CD8-positive, alpha-beta memory T cell (primary cell): ENCODE measurements around the gene SLC35G1. TPM values are rescaled to one million over a fixed set of nuclear protein-coding genes. Genes with fewer than 3 reads are reported as not detected.

Experiments
- CTCF ChIA-PET: fragments of 350-600 bp; sonication (Branson Sonifier 250); formaldehyde crosslinking; loops from one replicate; lab custom pipeline; 2021; ENCODE audit warnings: antibody characterized with exemption; lab: Charles Lee
- POLR2A ChIA-PET: fragments of 350-600 bp; sonication (Branson Sonifier 250); formaldehyde crosslinking; loops from one replicate; lab custom pipeline; 2021; ENCODE audit warnings: antibody characterized with exemption; lab: Charles Lee
- DNase-seq, 5 donors: peaks; one replicate each; pipeline versions ENCODE4 v3.0.0 to v3.0.0-alpha.2; 2020 to 2022; ENCODE audit warnings: mixed read lengths in 1 of 5
- H3K27ac ChIP-seq: one replicate; pipeline ENCODE4 v1.7.0; 2013; ENCODE audit warnings: low read depth, mild to moderate bottlenecking, low read length, moderate library complexity
- H3K27me3 ChIP-seq: 2 replicates; pipeline ENCODE4 v1.7.0; 2013; ENCODE audit warnings: low read length, mild to moderate bottlenecking; ENCODE audit not compliant: insufficient read depth, poor library complexity, severe bottlenecking
- H3K36me3 ChIP-seq: 2 replicates; pipeline ENCODE4 v1.7.0; 2013; ENCODE audit warnings: mild to moderate bottlenecking, low read length, moderate library complexity; ENCODE audit not compliant: insufficient read depth
- H3K4me1 ChIP-seq: 2 replicates; pipeline ENCODE4 v1.7.0; 2013; ENCODE audit warnings: mild to moderate bottlenecking, low read length, moderate library complexity; ENCODE audit not compliant: insufficient read depth
- H3K4me3 ChIP-seq: 2 replicates; pipeline ENCODE4 v1.7.0; 2013; ENCODE audit warnings: mild to moderate bottlenecking, low read length
- H3K9me3 ChIP-seq: 2 replicates; pipeline ENCODE4 v1.7.0; 2013; ENCODE audit warnings: mild to moderate bottlenecking, low read length
- H3K27ac Mint-ChIP-seq, 8 donors: one replicate each; pipeline ENCODE4 v1.8.0; 2020 to 2021; ENCODE audit warnings: mixed read lengths in 8 of 8, mild to moderate bottlenecking in 6 of 8, inconsistent platforms in 3 of 8, moderate library complexity in 3 of 8
- H3K27me3 Mint-ChIP-seq, 2 donors: one replicate each; pipeline ENCODE4 v1.8.0; 2020 to 2021; ENCODE audit warnings: mixed read lengths in 2 of 2, mild to moderate bottlenecking in 1 of 2, moderate library complexity in 1 of 2
- H3K36me3 Mint-ChIP-seq, 3 donors: one replicate each; pipeline ENCODE4 v1.8.0; 2020 to 2021; ENCODE audit warnings: mixed read lengths in 3 of 3, inconsistent platforms in 1 of 3, mild to moderate bottlenecking in 1 of 3
- H3K4me1 Mint-ChIP-seq, 3 donors: one replicate each; pipeline ENCODE4 v1.8.0; 2020 to 2021; ENCODE audit warnings: mixed read lengths in 3 of 3, inconsistent platforms in 1 of 3, mild to moderate bottlenecking in 1 of 3
- H3K4me3 Mint-ChIP-seq, 7 donors: one replicate each; pipeline ENCODE4 v1.8.0; 2020 to 2021; ENCODE audit warnings: mixed read lengths in 7 of 7, mild to moderate bottlenecking in 6 of 7, moderate library complexity in 4 of 7, inconsistent platforms in 2 of 7
- H3K9me3 Mint-ChIP-seq, 5 donors: one replicate each; pipeline ENCODE4 v1.8.0; 2020 to 2022; ENCODE audit warnings: mixed read lengths in 5 of 5, mild to moderate bottlenecking in 3 of 5, moderate library complexity in 2 of 5, inconsistent platforms in 1 of 5
- polyA plus RNA-seq: library from polyadenylated mRNA; unstranded; fragments of 300-500 nt; fragmentation: Illumina TruSeq; gene quantifications from one replicate; pipeline ENCODE4 v1.2.3, GENCODE V29; 2021
- total RNA-seq, 2 experiments: library from RNA; stranded (reverse); gene quantifications; one replicate each; pipeline ENCODE4 v1.2.3, GENCODE V29; 2021

Gene SLC35G1
- total and polyA plus RNA-seq, 3 experiments from 2014 or later: 2.4 to 4.7 (median 4.6) TPM

DNA sequence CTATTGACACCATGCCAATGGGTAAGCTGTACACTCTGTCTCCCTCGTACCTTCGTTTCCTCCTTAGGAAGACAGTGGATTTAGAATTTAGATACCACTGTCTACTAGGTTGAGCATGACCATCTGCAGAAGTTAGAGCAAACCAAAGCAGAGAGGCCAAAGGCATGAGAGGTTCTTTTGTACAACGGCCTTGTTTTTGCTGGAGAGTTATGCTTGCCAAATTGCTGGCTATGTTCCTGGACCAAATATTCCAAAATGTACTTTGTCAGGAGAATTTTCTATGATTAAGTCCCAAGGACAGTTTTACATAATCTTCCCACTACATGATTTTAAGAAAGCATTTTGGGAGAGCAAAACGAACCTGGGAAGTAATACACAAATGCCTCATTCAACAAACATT lies 52.0 kb downstream of the SLC35G1 start:
- no peaks in the 10 kb centered on the region for H3K4me1 ChIP-seq
- Mint-ChIP-seq H3K4me1 (no peaks in the 10 kb centered on the region), H3K4me3 (no peak overlapping the region), H3K36me3 (no peaks in the 10 kb centered on the region), H3K9me3 (no peaks in the 10 kb centered on the region), H3K27ac (no peak overlapping the region), H3K27me3 (peaks cover 0 to 4% of the 10 kb centered on the region in 2 donors)
- no peak for DNase-seq
- no peaks in the 10 kb centered on the region for H3K9me3 ChIP-seq
- no peak overlapping the region for H3K4me3 ChIP-seq
- no peaks in the 10 kb centered on the region for H3K27me3 ChIP-seq
- no peaks in the 10 kb centered on the region for H3K36me3 ChIP-seq
- POLR2A ChIA-PET: no interaction called here
- CTCF ChIA-PET: no interaction called here
- no peak overlapping the region for H3K27ac ChIP-seq

DNA sequence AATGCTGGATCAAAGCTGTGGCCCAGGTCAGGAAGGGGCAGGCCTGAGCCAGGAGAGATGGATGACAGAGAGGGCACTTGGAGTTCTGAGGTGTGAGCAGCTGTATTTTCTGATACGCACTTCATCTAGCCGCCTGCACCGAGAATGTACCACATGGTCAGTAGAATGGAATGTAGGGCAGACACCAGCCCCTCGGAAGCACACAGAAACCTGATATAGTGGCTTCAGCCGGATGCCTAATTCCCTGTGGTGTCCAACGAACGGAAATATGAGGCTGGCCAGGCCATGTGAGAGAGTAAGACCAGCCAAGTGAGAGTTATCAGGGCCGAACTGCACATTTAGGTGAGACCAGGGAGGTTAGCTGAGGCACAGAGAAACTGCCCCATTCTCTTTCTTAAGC lies 53.3 kb downstream of the SLC35G1 start:
- Histone ChIP-seq H3K27me3 (no peaks in the 10 kb centered on the region), H3K4me1 (no peaks in the 10 kb centered on the region), H3K27ac (no peak overlapping the region), H3K36me3 (no peaks in the 10 kb centered on the region), H3K4me3 (no peak overlapping the region), H3K9me3 (no peaks in the 10 kb centered on the region)
- Mint-ChIP-seq H3K27me3 (peaks cover 0 to 4% of the 10 kb centered on the region in 2 donors), H3K36me3 (no peaks in the 10 kb centered on the region), H3K9me3 (no peaks in the 10 kb centered on the region), H3K4me3 (no peak overlapping the region), H3K27ac (no peak overlapping the region), H3K4me1 (no peaks in the 10 kb centered on the region)
- ChIA-PET POLR2A (no interaction called here), CTCF (no interaction called here)
- DNase-seq: no peak

DNA sequence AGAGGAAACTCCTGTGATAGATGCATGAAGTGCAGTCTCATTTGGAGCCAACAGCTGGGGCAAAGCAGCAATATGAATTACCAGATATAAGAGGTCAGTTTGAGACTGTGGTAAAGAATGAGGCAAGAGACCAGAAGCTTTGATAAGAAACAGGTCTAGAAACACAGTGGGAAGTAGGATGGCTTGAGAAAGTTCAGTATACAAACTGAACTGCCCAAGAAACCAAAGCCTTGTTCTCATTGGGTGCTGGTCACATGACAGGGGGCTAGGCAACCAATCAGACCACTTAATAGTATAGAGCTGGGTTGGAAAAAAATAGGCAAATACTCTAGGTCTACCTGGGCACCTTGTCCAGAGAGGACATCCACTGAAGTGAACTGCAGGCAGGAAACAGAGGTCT lies 53.7 kb downstream of the SLC35G1 start:
- Mint-ChIP-seq H3K27ac (no peak overlapping the region), H3K27me3 (peaks cover under 1 to 4% of the 10 kb centered on the region in 2 donors), H3K4me3 (no peak overlapping the region), H3K36me3 (no peaks in the 10 kb centered on the region), H3K4me1 (no peaks in the 10 kb centered on the region), H3K9me3 (no peaks in the 10 kb centered on the region)
- Histone ChIP-seq H3K27me3 (no peaks in the 10 kb centered on the region), H3K36me3 (no peaks in the 10 kb centered on the region), H3K9me3 (no peaks in the 10 kb centered on the region), H3K27ac (no peak overlapping the region), H3K4me1 (no peaks in the 10 kb centered on the region), H3K4me3 (no peak overlapping the region)
- DNase-seq: no peak
- ChIA-PET POLR2A (no interaction called here), CTCF (no interaction called here)

DNA sequence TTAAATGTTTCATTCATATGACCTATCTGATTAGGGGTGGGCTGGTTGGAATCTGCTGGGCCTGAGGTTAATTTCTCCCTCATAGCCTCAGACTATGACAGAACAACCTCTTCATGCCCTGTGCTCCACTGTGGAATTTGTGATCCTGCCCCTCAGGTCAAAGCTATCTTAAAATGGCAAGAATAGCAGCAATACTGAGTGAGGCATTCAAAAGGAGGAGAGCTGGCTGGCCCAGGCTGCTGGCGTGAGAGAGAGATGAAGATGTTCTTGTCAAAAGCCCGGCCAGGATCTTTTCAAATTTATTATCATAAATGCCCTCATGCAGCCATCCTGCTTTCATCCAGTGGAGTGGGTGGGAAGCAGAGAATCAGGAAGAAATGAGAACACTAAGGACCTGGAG lies 58.1 kb downstream of the SLC35G1 start:
- H3K27me3 ChIP-seq: no peaks in the 10 kb centered on the region
- H3K4me3 Mint-ChIP-seq: no peak overlapping the region
- no peak for DNase-seq
- no peaks in the 10 kb centered on the region for H3K36me3 Mint-ChIP-seq
- peaks cover 0 to 1% of the 10 kb centered on the region in 2 donors for H3K27me3 Mint-ChIP-seq
- no peak overlapping the region for H3K27ac Mint-ChIP-seq
- H3K4me3 ChIP-seq: no peak overlapping the region
- H3K9me3 Mint-ChIP-seq: no peaks in the 10 kb centered on the region
- POLR2A ChIA-PET: no interaction called here
- H3K4me1 ChIP-seq: no peaks in the 10 kb centered on the region
- H3K4me1 Mint-ChIP-seq: no peaks in the 10 kb centered on the region
- CTCF ChIA-PET: no interaction called here
- H3K36me3 ChIP-seq: no peaks in the 10 kb centered on the region
- H3K27ac ChIP-seq: no peak overlapping the region
- no peaks in the 10 kb centered on the region for H3K9me3 ChIP-seq

Other genes starting within 250 kb of the SLC35G1 start
- 10 to 100 TPM in 1 of 2 experiments, 1 to 10 TPM in 1; 9.8 to 12.7 TPM for gene FRA10AC1, start 191.4 kb upstream of the SLC35G1 start, total RNA-seq
- 7.8 TPM for gene FRA10AC1, start 191.4 kb upstream of the SLC35G1 start, polyA plus RNA-seq
- not detected for gene LGI1, start 136.0 kb upstream of the SLC35G1 start, total RNA-seq
- not detected for gene LGI1, start 136.0 kb upstream of the SLC35G1 start, polyA plus RNA-seq
- gene PLCE1, start 100.0 kb downstream of the SLC35G1 start, total RNA-seq: not detected
- 0.14 TPM for gene PLCE1, start 100.0 kb downstream of the SLC35G1 start, polyA plus RNA-seq